ENCODE results near the gene ADAM33. TPM values are rescaled to one million over a fixed set of nuclear protein-coding genes. Genes with fewer than 3 reads are reported as not detected.

Gene ADAM33
- total and polyA plus RNA-seq, 2 of the 13 experiments (the other 11 are each of a cell fraction or from before 2014, with no cell fraction given), result not detected

- peak; percentile 85 for TF ChIP-seq ZNF317 (CRISPR knock-in tag; IDR thresholded peaks at IDR 0.05)
- 0 out of 2 replicates have a peak, but pooled peaks have one; percentile 26 for TF ChIP-seq ZNF777 (CRISPR knock-in tag; IDR thresholded peaks at IDR 0.05)
- TF ChIP-seq ZSCAN9 (CRISPR knock-in tag; IDR thresholded peaks at IDR 0.05; ENCODE audit: borderline replicate concordance), result 0 out of 2 replicates have a peak, but pooled peaks have one; percentile 73
- no peak for TF ChIP-seq ZNF513 (CRISPR knock-in tag; conservative IDR thresholded peaks at IDR 0.05)
- TF ChIP-seq MIER3 (CRISPR knock-in tag; IDR thresholded peaks at IDR 0.05; ENCODE audit: borderline replicate concordance), result peak; percentile 83
- TF ChIP-seq TBX2 (CRISPR knock-in tag; IDR thresholded peaks at IDR 0.05; ENCODE audit: borderline replicate concordance), result peak; percentile 87
- 0 out of 2 replicates have a peak, but pooled peaks have one; percentile 69 for TF ChIP-seq ZNF333 (CRISPR knock-in tag; IDR thresholded peaks at IDR 0.05; ENCODE audit: borderline replicate concordance)
- TF ChIP-seq, protein P1, sequence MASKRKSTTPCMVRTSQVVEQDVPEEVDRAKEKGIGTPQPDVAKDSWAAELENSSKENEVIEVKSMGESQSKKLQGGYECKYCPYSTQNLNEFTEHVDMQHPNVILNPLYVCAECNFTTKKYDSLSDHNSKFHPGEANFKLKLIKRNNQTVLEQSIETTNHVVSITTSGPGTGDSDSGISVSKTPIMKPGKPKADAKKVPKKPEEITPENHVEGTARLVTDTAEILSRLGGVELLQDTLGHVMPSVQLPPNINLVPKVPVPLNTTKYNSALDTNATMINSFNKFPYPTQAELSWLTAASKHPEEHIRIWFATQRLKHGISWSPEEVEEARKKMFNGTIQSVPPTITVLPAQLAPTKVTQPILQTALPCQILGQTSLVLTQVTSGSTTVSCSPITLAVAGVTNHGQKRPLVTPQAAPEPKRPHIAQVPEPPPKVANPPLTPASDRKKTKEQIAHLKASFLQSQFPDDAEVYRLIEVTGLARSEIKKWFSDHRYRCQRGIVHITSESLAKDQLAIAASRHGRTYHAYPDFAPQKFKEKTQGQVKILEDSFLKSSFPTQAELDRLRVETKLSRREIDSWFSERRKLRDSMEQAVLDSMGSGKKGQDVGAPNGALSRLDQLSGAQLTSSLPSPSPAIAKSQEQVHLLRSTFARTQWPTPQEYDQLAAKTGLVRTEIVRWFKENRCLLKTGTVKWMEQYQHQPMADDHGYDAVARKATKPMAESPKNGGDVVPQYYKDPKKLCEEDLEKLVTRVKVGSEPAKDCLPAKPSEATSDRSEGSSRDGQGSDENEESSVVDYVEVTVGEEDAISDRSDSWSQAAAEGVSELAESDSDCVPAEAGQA (IDR thresholded peaks at IDR 0.05; ENCODE audit: low read depth), result peak; percentile 65; the same call in 1 of the 2 replicates
- TF ChIP-seq, protein P1 (CRISPR knock-in tag; IDR thresholded peaks at IDR 0.05; ENCODE audit: borderline replicate concordance), result no peak
- no peak for TF ChIP-seq ZNF703 (CRISPR knock-in tag; IDR thresholded peaks at IDR 0.05; ENCODE audit: borderline replicate concordance)
- peak; percentile 71; the same call in 1 of the 2 replicates for TF ChIP-seq ZNF556 (CRISPR knock-in tag; IDR thresholded peaks at IDR 0.05; ENCODE audit: borderline replicate concordance)
- no peak for TF ChIP-seq ZNF552 (CRISPR knock-in tag; IDR thresholded peaks at IDR 0.05; ENCODE audit: borderline replicate concordance)
- peak; percentile 79 for TF ChIP-seq ARNTL (CRISPR knock-in tag; IDR thresholded peaks at IDR 0.05)
- no peak; the same call in 1 of the 2 replicates for TF ChIP-seq MTF2 (CRISPR knock-in tag; IDR thresholded peaks at IDR 0.05; ENCODE audit: borderline replicate concordance)
- peak; percentile 55; the same call in 1 of the 2 replicates for TF ChIP-seq ZBTB20 (CRISPR knock-in tag; IDR thresholded peaks at IDR 0.05; ENCODE audit: borderline replicate concordance, low read depth)
- TF ChIP-seq FOXJ3 (CRISPR knock-in tag; IDR thresholded peaks at IDR 0.05; ENCODE audit: borderline replicate concordance), result peak; percentile 85; the same call in 1 of the 2 replicates
- peak; percentile 29 for TF ChIP-seq CCAR2 (optimal IDR thresholded peaks at IDR 0.05; ENCODE audit: low read depth, low read length)
- TF ChIP-seq ZNF883 (CRISPR knock-in tag; IDR thresholded peaks at IDR 0.05; ENCODE audit: not compliant biosample characterization), result peak; percentile 64
- no peak for TF ChIP-seq BRD4 (CRISPR knock-in tag; IDR thresholded peaks at IDR 0.05)
- TF ChIP-seq POGZ (CRISPR knock-in tag; IDR thresholded peaks at IDR 0.05), result peak; percentile 95
Observed at GRCh38 chr20:3628502-3629314, 53.1 kb downstream of the ADAM33 start (continued).
